SH-SY5Y (cell line): ENCODE data around the gene ITGA6.

Source experiments
- GATA2 ChIP-seq: IDR thresholded peaks from 2 replicates; pipeline ENCODE4 v1.6.1; 2011; ENCODE audit warnings: mild to moderate bottlenecking, low read depth, low read length
- GATA3 ChIP-seq: IDR thresholded peaks from 2 replicates; pipeline ENCODE4 v1.6.1; 2011; ENCODE audit warnings: low read depth, mild to moderate bottlenecking, low read length, moderate library complexity

DNA sequence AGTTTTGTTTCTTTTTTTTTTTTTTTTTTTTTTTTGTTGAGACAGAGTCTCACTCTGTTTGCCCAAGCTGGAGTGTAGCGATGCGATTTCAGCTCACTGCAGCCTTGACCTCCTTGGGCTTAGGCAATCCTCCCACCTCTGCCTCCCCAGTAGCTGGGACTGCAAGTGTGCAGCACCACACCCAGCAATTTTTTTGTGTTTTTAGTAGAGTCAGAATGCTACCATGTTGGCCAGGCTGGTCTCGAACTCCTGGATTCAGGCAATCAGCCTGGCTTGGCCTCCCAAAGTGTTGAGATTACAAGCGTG is 8.2 kb downstream of the ITGA6 start:
- TF ChIP-seq GATA2 (no peak), GATA3 (no peak)
